Ascending aorta (tissue), 2 donors: ENCODE data around the gene LDLRAP1. TPM values are rescaled to one million over a fixed set of nuclear protein-coding genes. Genes with fewer than 3 reads are reported as not detected.
A peak's percentile ranks its signal among the peaks of the same experiment; 100 is the strongest.

Experiments used
- DNase-seq, 2 donors: peaks; one replicate each; pipeline ENCODE4 v3.0.0-alpha.2; 2019; ENCODE audit warnings: low spot score in 2 of 2
- H3K27ac ChIP-seq, 2 donors: fragments of 200-600 bp; sonication (generic); one replicate each; pipeline ENCODE4 v1.5.1; 2016 to 2017; ENCODE audit warnings: mild to moderate bottlenecking in 1 of 2
- H3K27me3 ChIP-seq: fragments of 200-600 bp; sonication (generic); one replicate; pipeline ENCODE4 v1.5.1; 2017
- H3K36me3 ChIP-seq, 2 donors: fragments of 200-600 bp; sonication (generic); one replicate each; pipeline ENCODE4 v1.5.1; 2016
- H3K4me1 ChIP-seq, 2 donors: fragments of 200-600 bp; sonication (generic); one replicate each; pipeline ENCODE4 v1.5.1; 2016 to 2017; ENCODE audit warnings: mild to moderate bottlenecking in 1 of 2
- H3K4me3 ChIP-seq, 2 donors: fragments of 200-600 bp; sonication (generic); one replicate each; pipeline ENCODE4 v1.5.1; 2016 to 2017; ENCODE audit warnings: mild to moderate bottlenecking in 1 of 2
- H3K9me3 ChIP-seq, 2 donors: fragments of 200-600 bp; sonication (generic); one replicate each; pipeline ENCODE4 v1.5.1; 2016
- CTCF ChIP-seq, 3 experiments: fragments of 200-600 bp in 2 of 3; fragments of 450-650 bp in 1 of 3; sonication (generic) in 2 of 3; IDR thresholded peaks; one replicate each; pipeline ENCODE4 v1.5.1; 2016 to 2019; ENCODE audit warnings: antibody characterized with exemption in 3 of 3, mild to moderate bottlenecking in 1 of 3, moderate library complexity in 1 of 3
- intact Hi-C: fragments of 100-400 bp; cut with DNase I; formaldehyde crosslinking; loops from one replicate; pipeline ENCODE4 v1.15.1; 2023
- total RNA-seq: library from RNA; depleted of rRNA; stranded (reverse); fragments of >200 nt; gene quantifications from one replicate; pipeline ENCODE4 v1.1.0, GENCODE V29; 2016

The LDLRAP1 gene
- total RNA-seq, 1 donor from 2014 or later = 75.4 TPM

DNA sequence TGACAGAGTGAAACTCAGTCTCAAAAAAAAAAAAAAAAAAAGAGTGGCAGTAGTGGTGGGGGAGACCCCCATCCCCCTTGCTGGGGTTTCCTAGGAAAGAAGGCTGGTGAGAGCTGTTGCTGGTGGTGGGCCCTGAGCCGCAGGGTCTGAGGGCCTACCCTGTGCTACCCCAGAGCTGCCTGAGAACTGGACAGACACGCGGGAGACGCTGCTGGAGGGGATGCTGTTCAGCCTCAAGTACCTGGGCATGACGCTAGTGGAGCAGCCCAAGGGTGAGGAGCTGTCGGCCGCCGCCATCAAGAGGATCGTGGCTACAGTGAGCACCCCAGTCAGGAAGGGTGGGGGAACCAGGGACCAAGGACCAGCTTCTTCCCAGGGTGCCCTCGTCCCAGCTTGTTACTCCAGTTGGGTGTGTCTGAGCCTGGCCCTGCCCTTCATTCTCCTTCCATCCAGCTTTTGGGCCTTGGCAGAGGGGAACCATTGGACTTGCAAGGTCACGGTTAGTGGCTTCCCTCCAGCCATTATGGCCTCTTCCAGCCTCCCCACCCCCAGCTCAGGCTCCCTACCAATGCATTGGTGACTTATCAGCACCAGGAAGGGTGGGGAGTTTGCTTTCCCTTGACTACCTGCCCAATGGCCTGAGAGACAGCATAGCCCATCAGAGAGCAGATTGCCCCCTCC is 10.5 kb downstream of the LDLRAP1 start:
- DNase-seq = no peak

GRCh38 chr1:25554430-25554780 is 11.0 kb downstream of the LDLRAP1 start:
- no peak for TF ChIP-seq CTCF (IDR thresholded peaks at IDR 0.05)

More for the DNA sequence above, 10.5 kb downstream of the LDLRAP1 start:
- Histone ChIP-seq H3K9me3 (no peaks in the 10 kb centered on the region), H3K4me3 (no peak overlapping the region), H3K27me3 (no peaks in the 10 kb centered on the region), H3K36me3 (peaks cover 4 to 26% of the 10 kb centered on the region in 2 donors), H3K4me1 (peaks cover 20 to 70% of the 10 kb centered on the region in 2 donors), H3K27ac (peak overlapping the region; percentile 71 to 89)
- intact Hi-C loops = no loop called here
- TF ChIP-seq CTCF (IDR thresholded peaks at IDR 0.05) = no peak

DNA sequence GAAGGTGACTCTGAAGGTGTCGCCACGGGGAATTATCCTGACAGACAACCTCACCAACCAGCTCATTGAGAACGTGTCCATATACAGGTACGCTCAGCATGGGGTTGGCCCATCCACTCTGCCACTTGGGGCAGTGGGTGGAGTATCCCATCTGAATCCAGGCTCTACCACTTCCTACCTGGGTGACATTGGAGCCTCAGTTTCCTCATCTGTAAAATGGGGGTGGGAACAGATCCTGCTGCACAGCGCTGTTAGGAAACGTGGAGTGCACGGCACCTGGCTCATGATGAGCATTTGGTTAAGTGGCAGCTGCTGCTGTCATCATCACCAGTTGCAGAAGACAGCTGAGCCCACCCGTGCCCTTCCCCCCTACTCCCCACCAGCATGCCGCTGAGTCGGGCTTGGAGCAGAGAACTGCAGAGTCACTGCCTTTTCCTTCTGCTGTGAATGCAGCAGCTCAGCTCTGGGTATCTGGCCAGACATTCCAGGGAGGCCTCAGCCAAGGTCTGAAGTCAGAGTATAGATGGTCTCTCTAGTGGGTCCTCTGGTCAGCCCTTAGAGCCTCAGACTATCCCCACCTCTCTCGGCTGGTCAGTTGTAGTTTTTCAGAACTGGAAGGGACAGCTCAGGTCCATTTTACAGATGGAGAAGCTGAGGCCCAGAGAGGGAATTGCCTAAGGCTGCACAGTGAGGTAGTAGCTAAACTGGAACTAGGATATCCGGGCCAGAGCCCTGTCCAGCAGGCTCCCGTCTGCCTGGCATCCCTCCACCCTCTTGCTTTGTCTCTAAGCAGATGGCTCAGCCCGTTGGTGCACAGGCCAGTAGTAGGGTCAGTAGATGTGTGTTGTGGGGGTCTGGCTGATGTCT is 11.7 kb downstream of the LDLRAP1 start:
- H3K9me3 ChIP-seq = no peaks in the 10 kb centered on the region
- peaks cover 7 to 37% of the 10 kb centered on the region in 2 donors for H3K36me3 ChIP-seq
- intact Hi-C loops = no loop called here
- DNase-seq = no peak
- H3K27ac ChIP-seq = peak overlapping the region; percentile 71 to 89
- H3K4me1 ChIP-seq = peaks cover 11 to 58% of the 10 kb centered on the region in 2 donors
- no peaks in the 10 kb centered on the region for H3K27me3 ChIP-seq
- no peak overlapping the region for H3K4me3 ChIP-seq
- no peak for TF ChIP-seq CTCF (IDR thresholded peaks at IDR 0.05)

More at GRCh38 chr1:25554430-25554780, 11.0 kb downstream of the LDLRAP1 start:
- Histone ChIP-seq H3K9me3 (no peaks in the 10 kb centered on the region), H3K4me3 (no peak overlapping the region), H3K4me1 (peaks cover 17 to 65% of the 10 kb centered on the region in 2 donors), H3K36me3 (peaks cover 7 to 31% of the 10 kb centered on the region in 2 donors), H3K27me3 (no peaks in the 10 kb centered on the region), H3K27ac (peak overlapping the region; percentile 71 to 89)
- intact Hi-C loops = no loop called here
- no peak for DNase-seq

- Histone ChIP-seq H3K36me3 (peaks cover 7 to 43% of the 10 kb centered on the region in 2 donors), H3K9me3 (no peaks in the 10 kb centered on the region), H3K4me1 (peaks cover 9 to 52% of the 10 kb centered on the region in 2 donors), H3K4me3 (no peak overlapping the region), H3K27me3 (no peaks in the 10 kb centered on the region), H3K27ac (peak overlapping the region; percentile 71 to 89)
- DNase-seq = no peak
- intact Hi-C loops = no loop called here
- TF ChIP-seq CTCF (IDR thresholded peaks at IDR 0.05) = no peak
Measured at GRCh38 chr1:25555753-25556092, 12.3 kb downstream of the LDLRAP1 start.

DNA sequence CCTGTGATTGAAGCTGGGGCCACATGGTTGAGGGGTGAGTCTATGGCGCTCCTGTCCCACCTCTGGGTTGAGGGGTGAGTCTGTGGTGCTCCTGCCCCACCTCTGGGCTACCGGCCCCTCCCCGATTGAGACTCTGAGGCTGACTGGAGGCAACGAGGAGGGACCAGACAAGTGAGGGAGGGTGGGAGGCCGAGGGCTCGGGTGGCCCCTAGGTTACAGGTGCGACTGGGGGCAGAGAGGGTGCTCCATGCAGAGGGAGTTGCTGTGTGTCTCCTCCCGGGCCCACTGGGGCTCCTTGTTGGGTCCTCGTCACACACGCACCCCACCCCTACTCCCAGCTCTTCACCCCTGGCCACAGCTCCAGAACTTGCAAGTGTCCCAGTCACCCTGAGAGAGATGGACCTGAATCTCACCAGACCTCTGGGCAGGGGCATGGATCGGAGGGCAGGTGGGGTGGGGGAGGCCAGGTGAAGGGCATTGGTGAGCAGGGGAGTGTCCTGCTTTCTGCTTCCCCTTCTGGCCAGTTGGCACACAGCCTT is 12.8 kb downstream of the LDLRAP1 start:
- H3K36me3 ChIP-seq = peaks cover 7 to 44% of the 10 kb centered on the region in 2 donors
- no peak for DNase-seq
- no peaks in the 10 kb centered on the region for H3K27me3 ChIP-seq
- H3K4me1 ChIP-seq = peaks cover 9 to 47% of the 10 kb centered on the region in 2 donors
- TF ChIP-seq CTCF (IDR thresholded peaks at IDR 0.05) = no peak
- peak overlapping the region; percentile 56 to 71 for H3K27ac ChIP-seq
- no peak overlapping the region for H3K4me3 ChIP-seq
- intact Hi-C loops = no loop called here
- H3K9me3 ChIP-seq = no peaks in the 10 kb centered on the region
